SK-N-SH (cell line): Measurements from ENCODE around the gene MICAL1. TPM values are rescaled to one million over a fixed set of nuclear protein-coding genes. Genes with fewer than 3 reads are reported as not detected.

ENCODE experiments used
- CTCF ChIA-PET: fragments of 300-600, 350-600 bp; formaldehyde crosslinking; extraction: SDS; loops from one replicate; lab custom pipeline; 2021; lab: Yijun Ruan, JAX
- POLR2A ChIA-PET: fragments of 350-600 bp; sonication (Branson Sonifier 250); formaldehyde crosslinking; extraction: SDS; loops from one replicate; lab custom pipeline; 2020; ENCODE audit warnings: antibody characterized with exemption, inconsistent platforms; lab: Yijun Ruan, JAX
- DNase-seq: peaks from one replicate; pipeline ENCODE4 v3.0.0; 2012
- H2AFZ ChIP-seq: fragments of 200-600 bp; sonication (generic); 2 replicates; pipeline ENCODE4 v1.8.1; 2016; ENCODE audit warnings: antibody characterized with exemption, mild to moderate bottlenecking, low read depth
- H3F3A ChIP-seq: fragments of 200-600 bp; sonication (generic); replicated peaks from 2 replicates; pipeline ENCODE3; 2016; ENCODE audit warnings: antibody characterized with exemption, mild to moderate bottlenecking; ENCODE audit not compliant: insufficient read depth
- H3K27ac ChIP-seq, 2 experiments: fragments of 200-500 bp in 1 of 2; fragments of 200-600 bp in 1 of 2; sonication (Bioruptor generic) in 1 of 2; sonication (generic), shearing (Covaris generic) in 1 of 2; 2 replicates each; pipeline versions ENCODE4 v1.5.1 to v1.6.1; 2014 to 2016; ENCODE audit warnings: low read depth in 2 of 2, inconsistent platforms in 1 of 2, low read length in 1 of 2, mild to moderate bottlenecking in 1 of 2, mixed read lengths in 1 of 2
- H3K27me3 ChIP-seq: fragments of 200-600 bp; sonication (generic), shearing (Covaris generic); 2 replicates; pipeline ENCODE4 v1.6.1; 2016; ENCODE audit warnings: mixed run types; ENCODE audit not compliant: insufficient read depth
- H3K36me3 ChIP-seq, 2 experiments: fragments of 200-500 bp in 1 of 2; fragments of 200-600 bp in 1 of 2; sonication (Bioruptor generic) in 1 of 2; sonication (generic) in 1 of 2; replicated peaks in 1 of 2; 2 replicates each; pipeline versions ENCODE3 to v1.5.1; 2014 to 2016; ENCODE audit warnings: low read length in 1 of 2, mild to moderate bottlenecking in 1 of 2; ENCODE audit not compliant: insufficient read depth in 2 of 2, control insufficient read depth in 1 of 2
- H3K4me1 ChIP-seq, 2 experiments: fragments of 200-500 bp in 1 of 2; fragments of 200-600 bp in 1 of 2; sonication (Bioruptor generic) in 1 of 2; sonication (generic), shearing (Covaris generic) in 1 of 2; 2 replicates each; pipeline versions ENCODE4 v1.5.1 to v1.6.1; 2014 to 2016; ENCODE audit warnings: low read depth in 1 of 2, low read length in 1 of 2, mixed run types in 1 of 2; ENCODE audit not compliant: insufficient read depth in 2 of 2, control insufficient read depth in 1 of 2
- H3K4me2 ChIP-seq: fragments of 200-600 bp; sonication (generic), shearing (Covaris generic); 2 replicates; pipeline ENCODE4 v1.6.1; 2017; ENCODE audit warnings: mixed run types
- H3K4me3 ChIP-seq, 2 experiments: fragments of 200-500 bp in 1 of 2; fragments of 200-600 bp in 1 of 2; sonication (Bioruptor generic) in 1 of 2; sonication (generic), shearing (Covaris generic) in 1 of 2; 2 replicates each; pipeline versions ENCODE4 v1.5.1 to v1.8.1; 2014 to 2016; ENCODE audit warnings: low read depth in 2 of 2, inconsistent platforms in 1 of 2, low read length in 1 of 2, mild to moderate bottlenecking in 1 of 2, mixed read lengths in 1 of 2, moderate library complexity in 1 of 2
- H3K79me2 ChIP-seq: fragments of 200-600 bp; sonication (generic); 2 replicates; pipeline ENCODE4 v1.8.1; 2017; ENCODE audit warnings: mild to moderate bottlenecking; ENCODE audit not compliant: insufficient read depth
- H3K9ac ChIP-seq: fragments of 200-600 bp; sonication (generic); 2 replicates; pipeline ENCODE4 v1.6.1; 2017; ENCODE audit warnings: mixed run types
- H3K9me2 ChIP-seq: fragments of 200-600 bp; sonication (generic); 2 replicates; pipeline ENCODE4 v1.6.1; 2017; ENCODE audit warnings: mixed run types
- H3K9me3 ChIP-seq: fragments of 200-600 bp; sonication (generic); 2 replicates; pipeline ENCODE4 v1.6.1; 2017; ENCODE audit warnings: mixed run types, mild to moderate bottlenecking, moderate library complexity
- H4K20me1 ChIP-seq: fragments of 200-600 bp; sonication (generic); 2 replicates; pipeline ENCODE4 v1.6.1; 2017; ENCODE audit warnings: mild to moderate bottlenecking, mixed run types; ENCODE audit not compliant: insufficient read depth
- CHD2 ChIP-seq: fragments of 150-350 bp; IDR thresholded peaks from 2 replicates; pipeline ENCODE4 v1.6.1; 2018; ENCODE audit warnings: low read length; ENCODE audit not compliant: partially characterized antibody
- CTCF ChIP-seq: fragments of 200-600 bp; sonication (generic); IDR thresholded peaks from 2 replicates; pipeline ENCODE4 v1.6.1; 2017; ENCODE audit warnings: antibody characterized with exemption, mild to moderate bottlenecking, moderate library complexity
- ELF1 ChIP-seq: IDR thresholded peaks from 2 replicates; pipeline ENCODE4 v1.4.0; 2012
- EZH2phosphoT487 ChIP-seq: fragments of 200-600 bp; sonication (generic); IDR thresholded peaks from 2 replicates; pipeline ENCODE4 v1.6.1; 2017; ENCODE audit warnings: low read depth, mixed run types, mild to moderate bottlenecking, antibody characterized with exemption, moderate library complexity, borderline replicate concordance
- GATA2 ChIP-seq: sonication (generic); formaldehyde crosslinking; IDR thresholded peaks from 2 replicates; pipeline ENCODE4 v1.5.0; 2020; ENCODE audit warnings: mild to moderate bottlenecking, missing genetic modification reagents
- MEF2A ChIP-seq: IDR thresholded peaks from 2 replicates; pipeline ENCODE4 v1.4.0; 2012; ENCODE audit warnings: low read depth, borderline replicate concordance
- NFIC ChIP-seq: IDR thresholded peaks from 2 replicates; pipeline ENCODE4 v1.4.0; 2012; ENCODE audit warnings: borderline replicate concordance
- RAD21 ChIP-seq: IDR thresholded peaks from 2 replicates; pipeline ENCODE4 v1.6.1; 2012; ENCODE audit warnings: mild to moderate bottlenecking, low read length
- RCOR1 ChIP-seq: fragments of 150-350 bp; IDR thresholded peaks from 2 replicates; pipeline ENCODE4 v1.6.1; 2017; ENCODE audit warnings: antibody characterized with exemption, low read length
- SIN3A ChIP-seq: IDR thresholded peaks from 2 replicates; pipeline ENCODE4 v1.6.1; 2012; ENCODE audit warnings: low read depth, mild to moderate bottlenecking, low read length, moderate library complexity, borderline replicate concordance
- SMC3 ChIP-seq: IDR thresholded peaks from 2 replicates; pipeline ENCODE4 v1.6.1; 2012; ENCODE audit warnings: low read depth, low read length, improper control_type of control experiment
- TCF12 ChIP-seq: IDR thresholded peaks from 2 replicates; pipeline ENCODE4 v1.4.0; 2012
- TEAD4 ChIP-seq: IDR thresholded peaks from 2 replicates; pipeline ENCODE4 v1.4.0; 2012; ENCODE audit warnings: mild to moderate bottlenecking, borderline replicate concordance; ENCODE audit not compliant: insufficient read depth
- WGBS: methylation state at CpG from one replicate; pipeline ENCODE4 v1.1.6; 2017; ENCODE audit warnings: low lambda C conversion rate; 5-methylcytosine and 5-hydroxymethylcytosine counted together
- polyA plus RNA-seq, 3 experiments: library from polyadenylated mRNA; depleted of rRNA; stranded (reverse); fragments of >200 nt; gene quantifications; 2 replicates each; pipeline ENCODE4 v1.2.3, GENCODE V29; 2012
- TF ChIP-seq, protein P1 (sequence below): fragments of 150-350 bp; IDR thresholded peaks from 2 replicates; pipeline ENCODE4 v1.6.1; 2017; ENCODE audit warnings: antibody characterized with exemption, low read length, low read depth, borderline replicate concordance
- TF ChIP-seq, protein P2 (sequence below): IDR thresholded peaks from 2 replicates; pipeline ENCODE4; 2012

MICAL1 gene
- polyA plus RNA-seq, 1 of the 3 experiments (the other 2 are of a cell fraction): 45.6 TPM

DNA sequence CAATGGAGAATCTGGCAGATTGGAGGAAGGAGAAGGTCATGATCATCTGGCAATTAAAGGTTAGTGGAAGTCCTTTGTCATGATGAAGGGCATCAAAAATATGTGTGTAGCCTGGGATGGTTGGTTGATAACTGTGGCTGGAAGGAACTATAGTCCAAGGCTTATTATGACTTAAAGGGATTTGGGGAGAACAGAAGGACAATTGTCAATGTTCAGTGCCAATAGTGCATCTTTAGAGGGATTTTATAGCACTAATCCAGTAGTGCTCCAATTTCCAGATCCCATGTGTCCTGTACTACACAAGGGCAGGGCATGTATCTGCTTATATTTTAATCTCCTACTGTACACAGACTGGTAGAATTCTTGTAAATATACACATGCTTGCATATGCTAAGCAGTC lies 32.4 kb upstream of the MICAL1 start:
- TF ChIP-seq ELF1 (no peak), MEF2A (no peak), NFIC (no peak), RCOR1 (no peak), RAD21 (no peak), EZH2phosphoT487 (no peak)
- TF ChIP-seq, protein P1, sequence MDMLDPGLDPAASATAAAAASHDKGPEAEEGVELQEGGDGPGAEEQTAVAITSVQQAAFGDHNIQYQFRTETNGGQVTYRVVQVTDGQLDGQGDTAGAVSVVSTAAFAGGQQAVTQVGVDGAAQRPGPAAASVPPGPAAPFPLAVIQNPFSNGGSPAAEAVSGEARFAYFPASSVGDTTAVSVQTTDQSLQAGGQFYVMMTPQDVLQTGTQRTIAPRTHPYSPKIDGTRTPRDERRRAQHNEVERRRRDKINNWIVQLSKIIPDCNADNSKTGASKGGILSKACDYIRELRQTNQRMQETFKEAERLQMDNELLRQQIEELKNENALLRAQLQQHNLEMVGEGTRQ: no peak
- TF ChIP-seq, protein P2, sequence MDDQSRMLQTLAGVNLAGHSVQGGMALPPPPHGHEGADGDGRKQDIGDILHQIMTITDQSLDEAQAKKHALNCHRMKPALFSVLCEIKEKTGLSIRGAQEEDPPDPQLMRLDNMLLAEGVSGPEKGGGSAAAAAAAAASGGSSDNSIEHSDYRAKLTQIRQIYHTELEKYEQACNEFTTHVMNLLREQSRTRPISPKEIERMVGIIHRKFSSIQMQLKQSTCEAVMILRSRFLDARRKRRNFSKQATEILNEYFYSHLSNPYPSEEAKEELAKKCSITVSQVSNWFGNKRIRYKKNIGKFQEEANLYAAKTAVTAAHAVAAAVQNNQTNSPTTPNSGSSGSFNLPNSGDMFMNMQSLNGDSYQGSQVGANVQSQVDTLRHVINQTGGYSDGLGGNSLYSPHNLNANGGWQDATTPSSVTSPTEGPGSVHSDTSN: no peak
- Histone ChIP-seq H3K79me2 (no peaks in the 10 kb centered on the region), H4K20me1 (no peaks in the 10 kb centered on the region), H3K9me2 (no peaks in the 10 kb centered on the region), H3K27ac (no peak overlapping the region), H3K27me3 (no peaks in the 10 kb centered on the region), H3K4me1 (no peaks in the 10 kb centered on the region; a peak in 1 of 4 replicates), H3K4me3 (no peak overlapping the region), H2AFZ (no peak overlapping the region), H3F3A (peaks cover 4% of the 10 kb centered on the region), H3K9me3 (no peaks in the 10 kb centered on the region), H3K36me3 (no peaks in the 10 kb centered on the region), H3K9ac (no peak overlapping the region), H3K4me2 (no peak overlapping the region)
- CTCF ChIA-PET: no interaction called here
- no peak for DNase-seq
- POLR2A ChIA-PET: no interaction called here

DNA sequence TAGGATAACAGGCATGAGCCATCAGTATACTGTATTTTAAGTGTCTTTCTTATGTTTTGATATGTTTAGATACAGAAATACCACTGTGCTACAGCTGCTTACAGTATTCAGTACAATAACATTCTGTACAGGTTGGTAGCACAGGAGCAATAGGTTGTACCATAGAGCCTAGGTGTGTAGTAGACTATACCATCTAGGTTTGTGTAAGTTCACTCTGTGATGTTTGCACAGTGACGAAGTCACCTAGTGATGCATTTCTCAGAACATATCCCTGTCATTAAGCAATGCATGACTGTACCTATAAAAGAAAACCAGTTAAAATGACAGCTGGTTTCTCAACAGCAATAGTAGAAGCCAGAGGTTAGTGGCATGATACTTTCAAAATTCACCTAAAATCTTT lies 30.5 kb upstream of the MICAL1 start:
- H3K27ac ChIP-seq: no peak overlapping the region
- no peak overlapping the region for H3K4me3 ChIP-seq
- H3K27me3 ChIP-seq: no peaks in the 10 kb centered on the region
- peaks cover 6 to 9% of the 10 kb centered on the region in 2 experiments for H3K36me3 ChIP-seq
- H3F3A ChIP-seq: peaks cover 4% of the 10 kb centered on the region
- DNase-seq: no peak
- no peaks in the 10 kb centered on the region for H3K9me2 ChIP-seq
- ChIA-PET POLR2A (no interaction called here), CTCF (no interaction called here)
- no peaks in the 10 kb centered on the region for H4K20me1 ChIP-seq
- peaks cover 4 to 11% of the 10 kb centered on the region in 2 experiments; a peak in 3 of 4 replicates for H3K4me1 ChIP-seq
- H3K4me2 ChIP-seq: no peak overlapping the region
- no peaks in the 10 kb centered on the region for H3K9me3 ChIP-seq
- peaks cover 16% of the 10 kb centered on the region for H3K79me2 ChIP-seq
- no peak overlapping the region for H3K9ac ChIP-seq
- TF ChIP-seq TEAD4: no peak
- no peak for TF ChIP-seq GATA2
- TF ChIP-seq SIN3A: no peak
- no peak for TF ChIP-seq TCF12
- no peak for TF ChIP-seq CTCF
- no peak for TF ChIP-seq SMC3
- TF ChIP-seq RAD21: no peak
- TF ChIP-seq CHD2: no peak
- no peak overlapping the region for H2AFZ ChIP-seq
- 63% methylated on average over 1 of the region's 1 CpG for WGBS
